Activated naive CD8-positive, alpha-beta T cell (primary cell): ENCODE results near the gene LDLRAD4.

ENCODE experiments used
- H3K27ac Mint-ChIP-seq: one replicate; pipeline ENCODE4 v1.8.0; 2021; ENCODE audit warnings: mixed read lengths
- H3K27me3 Mint-ChIP-seq: one replicate; pipeline ENCODE4 v1.8.0; 2021; ENCODE audit warnings: mixed read lengths
- H3K36me3 Mint-ChIP-seq: one replicate; pipeline ENCODE4 v1.8.0; 2021; ENCODE audit warnings: mixed read lengths
- H3K4me1 Mint-ChIP-seq: one replicate; pipeline ENCODE4 v1.8.0; 2021; ENCODE audit warnings: low read depth, mixed read lengths
- H3K4me3 Mint-ChIP-seq: one replicate; pipeline ENCODE4 v1.8.0; 2021; ENCODE audit warnings: mild to moderate bottlenecking, mixed read lengths
- H3K9me3 Mint-ChIP-seq: one replicate; pipeline ENCODE4 v1.8.0; 2021; ENCODE audit warnings: low read depth, mixed read lengths

LDLRAD4 gene

DNA sequence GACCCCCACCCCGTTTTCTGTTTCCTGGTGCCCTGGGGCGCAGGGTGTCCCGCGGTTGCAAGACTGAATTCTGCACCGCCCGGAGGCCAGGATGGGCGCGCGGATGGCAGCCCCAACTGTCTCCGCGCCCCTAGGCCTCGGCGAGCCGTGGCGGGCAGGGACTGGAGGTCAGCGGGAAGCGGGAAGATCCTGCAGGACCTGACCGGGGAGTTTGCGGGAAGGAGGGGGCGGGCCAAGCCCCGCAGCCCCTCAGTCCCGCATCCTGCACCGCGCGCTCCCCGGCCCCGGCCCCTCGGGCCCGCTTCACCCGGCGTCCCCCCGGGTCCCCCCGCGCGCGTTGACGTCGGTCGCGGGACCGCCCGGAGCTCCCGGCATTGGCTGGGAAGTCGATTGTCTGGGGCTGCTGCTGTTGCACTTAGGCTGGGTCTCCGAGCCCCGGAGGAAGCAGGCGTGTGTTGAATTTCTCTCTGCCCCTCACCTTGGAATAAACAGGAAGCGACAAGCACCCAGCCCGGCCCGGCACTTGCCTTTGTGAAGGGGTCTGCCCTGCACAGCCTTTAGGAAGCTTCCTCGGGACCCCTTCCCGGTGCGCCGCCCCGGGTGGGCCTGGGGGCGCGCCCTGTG is at the start of gene LDLRAD4:
LDLRAD4 (plus strand) TSS at position 393 of the 624 bp plus-strand sequence.
- H3K27ac Mint-ChIP-seq, result peak within 1 kb of the TSS; percentile 65
- peaks cover 2% of the 10 kb centered on the region for H3K27me3 Mint-ChIP-seq
- H3K9me3 Mint-ChIP-seq, result no peaks in the 10 kb centered on the region
- H3K4me3 Mint-ChIP-seq, result peak within 1 kb of the TSS; percentile 81
- peaks cover 3% of the 10 kb centered on the region for H3K36me3 Mint-ChIP-seq
- peaks cover 46% of the 10 kb centered on the region for H3K4me1 Mint-ChIP-seq

DNA sequence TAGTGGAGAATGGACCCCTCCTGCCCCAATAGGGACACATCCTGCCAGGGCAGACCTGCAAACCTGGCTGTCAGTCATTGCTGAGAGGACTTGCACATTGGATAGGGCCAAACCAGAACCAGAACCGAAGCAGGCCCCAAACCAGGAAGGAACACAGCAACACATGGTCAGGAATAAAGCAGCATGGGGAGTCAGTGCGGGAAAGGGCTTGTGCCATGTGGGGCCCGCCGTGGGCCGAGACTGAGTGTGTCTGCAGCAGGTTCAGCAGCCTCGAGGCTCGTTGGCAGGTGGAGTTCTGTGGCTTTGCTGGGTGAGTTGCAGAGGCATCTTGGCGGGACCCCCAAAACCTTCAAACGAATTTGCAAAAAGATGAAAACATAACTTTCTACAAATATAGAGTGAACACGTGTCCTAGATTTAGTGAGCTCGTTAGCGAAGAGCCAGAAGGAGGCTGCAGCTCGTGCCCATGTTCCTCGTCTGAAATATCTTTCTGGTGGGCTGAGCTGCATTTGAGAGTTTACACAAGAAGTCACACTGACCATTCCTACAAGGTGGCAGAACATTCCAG is 44.9 kb upstream of the LDLRAD4 start:
- Mint-ChIP-seq H3K36me3 (no peaks in the 10 kb centered on the region), H3K9me3 (no peaks in the 10 kb centered on the region), H3K4me1 (peaks cover 8% of the 10 kb centered on the region), H3K27ac (no peak overlapping the region), H3K4me3 (no peak overlapping the region), H3K27me3 (no peaks in the 10 kb centered on the region)

DNA sequence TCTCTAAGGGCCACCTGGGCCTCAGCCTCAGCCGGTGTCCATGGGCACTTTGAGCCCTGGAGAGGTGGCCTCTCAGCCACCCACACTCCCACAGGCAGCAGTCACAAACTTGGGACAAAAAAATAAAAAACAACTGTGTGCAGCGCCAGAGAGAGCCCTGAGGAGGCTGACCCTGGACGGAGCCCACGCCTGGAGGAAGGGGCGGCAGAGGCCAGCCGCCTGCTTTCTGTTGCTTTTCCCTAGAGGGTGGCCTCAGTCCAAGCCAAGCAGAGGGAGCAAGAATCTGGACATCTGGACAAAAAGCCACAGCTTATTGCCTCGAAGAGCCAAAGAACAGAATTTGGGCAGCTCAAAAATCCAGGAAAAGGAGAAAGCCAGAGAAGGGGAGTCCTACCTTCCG is 43.3 kb upstream of the LDLRAD4 start:
- H3K4me1 Mint-ChIP-seq, result peaks cover 10% of the 10 kb centered on the region

DNA sequence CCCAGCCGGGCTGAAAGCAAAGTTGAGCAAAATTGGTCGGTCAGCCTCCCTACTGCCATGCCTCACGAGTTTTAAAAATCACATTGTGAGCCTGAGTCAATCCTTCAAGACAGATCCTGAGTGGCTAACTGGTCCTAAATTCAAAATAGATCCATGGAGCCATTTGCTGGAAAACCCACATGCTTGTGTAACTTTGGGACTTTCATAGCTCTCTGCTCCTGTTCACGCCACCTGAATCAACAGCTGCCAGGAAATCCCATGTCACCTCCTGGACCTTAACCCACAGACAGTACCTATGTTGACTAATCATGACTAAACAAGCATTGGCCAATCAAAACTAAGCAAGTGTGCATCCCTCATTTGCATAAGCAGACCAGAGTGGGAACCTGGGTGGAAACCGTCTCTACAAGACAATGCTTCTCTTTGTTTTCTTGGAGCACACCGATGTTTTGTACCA is 42.8 kb upstream of the LDLRAD4 start:
- Mint-ChIP-seq H3K27ac (no peak overlapping the region), H3K4me1 (peaks cover 10% of the 10 kb centered on the region), H3K9me3 (no peaks in the 10 kb centered on the region), H3K36me3 (no peaks in the 10 kb centered on the region), H3K27me3 (no peaks in the 10 kb centered on the region), H3K4me3 (no peak overlapping the region)

More for the DNA sequence above, 43.3 kb upstream of the LDLRAD4 start:
- Mint-ChIP-seq H3K9me3 (no peaks in the 10 kb centered on the region), H3K4me3 (no peak overlapping the region), H3K27me3 (no peaks in the 10 kb centered on the region), H3K36me3 (no peaks in the 10 kb centered on the region), H3K27ac (no peak overlapping the region)

DNA sequence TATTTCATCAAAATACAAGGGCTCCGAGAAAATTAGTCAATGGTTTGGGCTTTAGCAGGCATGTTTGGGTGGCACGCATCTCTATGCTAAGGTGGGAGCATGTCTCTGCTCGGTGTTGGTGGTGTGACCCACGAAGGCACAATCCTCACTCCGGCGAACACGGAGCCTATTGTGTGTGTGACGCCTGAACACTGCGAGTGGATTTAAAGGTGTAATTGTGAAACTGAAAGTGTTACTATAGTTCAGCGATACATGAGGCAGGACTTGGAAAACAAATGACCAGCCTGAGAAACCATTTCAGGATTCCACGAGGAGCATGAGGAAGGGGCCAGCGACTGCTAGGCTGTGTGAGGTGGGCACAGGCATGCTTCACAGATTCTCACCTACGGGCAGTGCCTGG is 41.7 kb upstream of the LDLRAD4 start:
- Mint-ChIP-seq H3K27me3 (no peaks in the 10 kb centered on the region), H3K9me3 (no peaks in the 10 kb centered on the region), H3K27ac (no peak overlapping the region)

DNA sequence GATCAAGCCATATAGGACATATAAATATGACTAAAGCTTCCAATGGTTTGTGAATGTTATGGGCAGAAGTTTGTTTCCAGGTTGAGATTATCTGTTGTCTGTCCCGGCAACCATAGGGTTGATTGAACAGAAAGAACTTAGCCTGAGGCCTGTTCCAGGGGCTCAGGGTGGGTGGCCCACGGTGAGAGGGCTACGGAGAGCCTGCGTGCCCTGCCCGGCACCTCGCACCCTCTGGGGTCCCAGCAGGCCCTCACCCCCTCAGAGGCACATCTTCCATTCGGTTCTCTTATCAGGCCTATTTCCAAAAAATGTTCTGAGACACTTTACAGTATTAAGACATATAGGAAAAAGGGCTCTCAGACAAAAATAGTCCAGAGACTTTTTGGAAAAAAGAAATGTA is 40.4 kb upstream of the LDLRAD4 start:
- Mint-ChIP-seq H3K27me3 (no peaks in the 10 kb centered on the region), H3K9me3 (no peaks in the 10 kb centered on the region), H3K36me3 (no peaks in the 10 kb centered on the region), H3K4me3 (no peak overlapping the region), H3K27ac (no peak overlapping the region), H3K4me1 (peaks cover 10% of the 10 kb centered on the region)

More for the DNA sequence above, 41.7 kb upstream of the LDLRAD4 start:
- Mint-ChIP-seq H3K36me3 (no peaks in the 10 kb centered on the region), H3K4me1 (peaks cover 10% of the 10 kb centered on the region), H3K4me3 (no peak overlapping the region)

DNA sequence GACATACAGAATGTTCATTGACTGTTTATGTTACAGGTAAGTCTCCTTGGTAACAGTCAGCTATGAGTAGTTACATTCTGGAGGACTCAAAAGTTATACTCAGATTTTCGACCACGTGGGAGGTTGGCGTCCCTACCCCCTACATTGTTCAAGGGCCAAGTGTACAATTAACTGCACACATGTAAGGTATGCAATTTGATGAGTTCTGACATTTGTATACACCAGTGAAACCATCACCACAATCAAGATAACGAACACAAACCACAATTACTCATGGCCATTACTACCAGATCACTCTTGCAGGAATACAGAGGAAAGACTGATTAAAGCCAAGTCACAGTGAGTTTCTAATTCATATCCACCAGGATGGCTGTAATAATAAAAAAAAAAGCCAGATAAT is 39.6 kb upstream of the LDLRAD4 start:
- Mint-ChIP-seq H3K4me3 (no peak overlapping the region), H3K9me3 (no peaks in the 10 kb centered on the region), H3K27ac (no peak overlapping the region), H3K4me1 (peaks cover 4% of the 10 kb centered on the region), H3K36me3 (no peaks in the 10 kb centered on the region), H3K27me3 (no peaks in the 10 kb centered on the region)

DNA sequence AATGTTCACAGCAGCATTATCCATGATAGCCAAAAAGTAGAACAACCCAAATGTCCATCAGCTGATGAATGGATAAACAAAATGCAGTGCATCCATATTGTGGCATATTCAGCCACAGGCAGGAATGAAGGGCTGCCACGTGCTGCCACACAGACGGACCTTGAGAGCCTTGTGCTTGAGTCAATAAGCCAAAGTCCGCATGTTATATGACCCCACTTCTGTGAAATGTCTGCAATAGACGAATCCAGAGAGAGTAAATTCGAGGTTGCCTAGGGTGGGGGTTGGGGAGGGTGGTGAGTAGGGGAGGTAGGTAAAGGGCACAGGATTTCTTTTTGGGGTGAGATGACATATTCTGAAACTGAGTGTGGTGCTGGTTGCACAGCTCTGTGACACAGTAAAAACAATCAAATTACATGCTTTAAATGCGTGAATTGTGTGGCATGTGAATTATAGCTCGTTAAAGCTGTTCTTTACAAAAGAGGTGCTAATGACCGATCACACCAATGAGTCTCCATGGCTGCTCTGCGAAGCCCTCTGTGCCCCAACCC is 38.9 kb upstream of the LDLRAD4 start:
- peaks cover 2% of the 10 kb centered on the region for H3K4me1 Mint-ChIP-seq
- H3K36me3 Mint-ChIP-seq, result no peaks in the 10 kb centered on the region
- H3K27ac Mint-ChIP-seq, result no peak overlapping the region
- no peaks in the 10 kb centered on the region for H3K9me3 Mint-ChIP-seq
- H3K4me3 Mint-ChIP-seq, result no peak overlapping the region
- H3K27me3 Mint-ChIP-seq, result no peaks in the 10 kb centered on the region

DNA sequence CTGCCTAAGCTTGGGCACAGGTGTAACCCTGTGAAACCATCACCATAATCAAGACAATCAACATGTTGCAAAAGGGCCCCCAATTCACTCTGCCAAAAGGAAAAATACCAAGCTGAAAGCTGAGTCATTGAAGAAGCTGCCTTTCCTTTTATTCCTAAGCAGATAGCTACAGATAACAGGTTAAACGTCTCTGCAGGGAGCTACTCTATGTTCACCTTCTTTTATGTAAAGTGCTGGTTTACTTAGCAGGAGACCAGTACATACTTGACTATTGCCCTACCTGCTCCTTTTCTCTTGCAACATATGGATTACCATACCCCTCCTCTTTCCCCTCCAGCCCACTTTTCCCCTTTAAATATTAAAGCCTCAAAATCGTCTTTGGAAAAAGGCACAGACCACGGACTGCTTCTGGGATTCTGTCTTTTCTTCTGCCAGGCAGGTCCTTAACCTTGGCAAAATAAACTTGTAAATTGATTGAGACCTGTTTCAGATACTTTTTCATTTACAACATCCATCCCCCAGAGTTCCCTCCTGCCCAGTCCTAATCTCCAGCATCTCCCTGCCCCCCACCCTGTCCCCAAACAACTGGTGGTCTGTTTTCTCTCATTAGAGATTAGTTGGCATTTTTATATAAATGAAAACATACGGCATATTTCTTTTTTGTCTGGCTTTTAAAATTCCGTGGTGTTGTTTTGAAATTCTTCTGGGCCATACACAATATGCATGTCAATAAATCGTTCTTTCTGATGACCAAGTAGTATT is 37.8 kb upstream of the LDLRAD4 start:
- Mint-ChIP-seq H3K4me3 (no peak overlapping the region), H3K9me3 (no peaks in the 10 kb centered on the region), H3K4me1 (peaks cover 2% of the 10 kb centered on the region), H3K36me3 (no peaks in the 10 kb centered on the region), H3K27ac (no peak overlapping the region), H3K27me3 (no peaks in the 10 kb centered on the region)

DNA sequence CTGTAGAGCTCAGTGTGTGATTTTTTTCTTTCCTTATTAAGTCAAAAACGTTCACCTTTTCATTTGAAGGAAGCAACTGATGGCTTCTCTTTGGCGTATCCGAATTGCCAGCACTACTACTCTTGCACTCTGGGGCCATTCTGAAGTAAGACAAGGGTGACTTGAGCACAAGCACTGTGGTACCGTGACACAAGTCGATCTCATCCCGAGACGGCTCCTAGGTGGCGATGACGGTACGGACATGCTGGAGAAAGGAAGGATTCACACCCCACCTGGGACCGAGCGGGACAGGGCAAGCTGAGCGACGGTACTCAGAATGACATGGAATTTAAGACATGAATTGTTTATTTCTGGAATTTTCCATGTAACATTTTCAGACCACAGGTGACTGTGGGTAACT is 36.8 kb upstream of the LDLRAD4 start:
- Mint-ChIP-seq H3K4me1 (peaks cover 2% of the 10 kb centered on the region), H3K9me3 (no peaks in the 10 kb centered on the region), H3K36me3 (no peaks in the 10 kb centered on the region), H3K27me3 (no peaks in the 10 kb centered on the region), H3K27ac (no peak overlapping the region), H3K4me3 (no peak overlapping the region)

DNA sequence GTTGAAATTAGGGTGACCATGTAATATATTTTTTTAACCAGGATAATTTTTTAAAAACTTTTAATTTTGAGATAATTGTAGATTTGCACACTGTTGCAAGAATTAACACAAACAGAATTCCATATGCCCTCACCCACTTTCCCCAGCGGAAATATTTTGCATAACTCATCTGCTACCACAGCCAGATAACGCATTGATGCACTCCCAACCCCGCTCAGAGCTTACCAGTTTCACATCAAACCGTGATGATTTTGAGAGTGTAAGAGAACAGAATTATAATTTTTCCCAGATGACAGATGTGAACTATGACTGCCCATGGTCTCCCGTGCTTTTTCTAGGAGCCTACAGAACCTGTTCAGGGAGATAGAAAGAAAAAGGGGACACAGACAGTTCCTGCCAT is 35.2 kb upstream of the LDLRAD4 start:
- H3K4me1 Mint-ChIP-seq, result peaks cover 2% of the 10 kb centered on the region
- H3K4me3 Mint-ChIP-seq, result no peak overlapping the region
- no peaks in the 10 kb centered on the region for H3K27me3 Mint-ChIP-seq
- H3K27ac Mint-ChIP-seq, result no peak overlapping the region
- no peaks in the 10 kb centered on the region for H3K9me3 Mint-ChIP-seq
- no peaks in the 10 kb centered on the region for H3K36me3 Mint-ChIP-seq

DNA sequence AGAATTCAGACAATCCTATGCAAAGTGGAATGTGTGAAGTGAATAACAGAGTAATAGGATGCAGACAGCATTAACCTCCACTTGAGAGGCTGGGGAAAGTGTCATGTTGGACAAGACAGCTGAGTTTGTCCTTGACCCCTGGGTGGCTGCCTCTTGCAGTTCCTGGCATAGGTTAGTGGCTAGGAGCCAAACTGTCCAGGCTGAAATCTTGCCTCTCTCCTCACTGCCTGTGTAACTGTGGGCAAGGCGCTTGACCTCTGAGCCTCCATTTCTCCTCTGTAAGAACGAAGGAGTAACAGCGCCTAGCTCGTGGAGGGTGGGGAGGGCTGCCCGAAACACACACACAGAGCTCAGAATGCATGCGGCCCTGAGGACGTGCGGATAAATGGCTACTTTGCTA is 34.8 kb upstream of the LDLRAD4 start:
- Mint-ChIP-seq H3K4me1 (peaks cover 1% of the 10 kb centered on the region), H3K27me3 (no peaks in the 10 kb centered on the region), H3K9me3 (no peaks in the 10 kb centered on the region), H3K36me3 (no peaks in the 10 kb centered on the region), H3K27ac (no peak overlapping the region), H3K4me3 (no peak overlapping the region)

DNA sequence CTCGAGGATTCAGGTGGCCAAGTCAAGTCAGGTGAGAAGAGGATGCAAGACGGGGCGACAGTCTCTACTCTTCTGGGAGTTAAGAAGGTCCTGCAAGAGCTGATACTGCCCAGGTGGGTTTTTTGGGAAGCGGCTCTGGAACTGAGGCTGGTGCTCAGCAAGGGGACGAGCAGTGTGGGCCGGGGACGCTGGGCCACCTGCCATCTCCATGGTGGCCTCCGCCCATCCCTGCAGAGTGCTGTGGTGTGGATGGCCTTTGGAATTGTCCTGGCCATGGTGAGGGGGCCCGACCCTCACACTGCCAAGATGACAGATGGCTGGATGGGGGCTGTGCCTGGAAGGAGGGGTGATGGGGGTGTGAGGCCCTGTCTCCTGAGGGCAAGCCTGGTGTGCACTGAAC is 34.2 kb upstream of the LDLRAD4 start:
- no peak overlapping the region for H3K27ac Mint-ChIP-seq
- no peak overlapping the region for H3K4me3 Mint-ChIP-seq
- no peaks in the 10 kb centered on the region for H3K4me1 Mint-ChIP-seq
- H3K36me3 Mint-ChIP-seq, result no peaks in the 10 kb centered on the region
- H3K9me3 Mint-ChIP-seq, result no peaks in the 10 kb centered on the region
- no peaks in the 10 kb centered on the region for H3K27me3 Mint-ChIP-seq

DNA sequence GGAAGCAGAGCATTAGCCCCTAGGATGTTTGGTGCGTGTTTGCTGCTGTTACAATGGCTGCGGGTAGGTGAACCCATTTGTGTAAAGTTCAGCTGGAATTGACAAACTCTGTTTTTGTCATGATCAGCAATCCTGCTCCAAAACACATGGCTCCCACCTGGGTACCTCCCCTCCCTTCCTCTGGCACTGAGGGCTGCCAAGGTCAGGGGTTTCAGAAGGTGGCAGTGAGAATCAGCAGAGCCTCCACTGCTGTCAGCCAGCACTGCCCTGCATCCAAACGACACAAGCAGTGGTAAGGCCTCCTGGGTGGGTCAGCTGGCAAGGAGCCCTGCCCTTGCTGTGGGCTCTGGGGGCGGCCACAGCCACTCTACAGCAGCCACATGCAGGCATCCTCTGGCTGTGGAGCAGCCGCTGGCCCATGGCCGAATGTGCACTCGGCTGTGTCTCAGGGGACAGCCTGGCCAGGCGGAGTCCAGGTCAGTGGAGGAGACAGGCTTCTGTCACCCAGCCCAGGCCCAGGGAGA is 32.8 kb upstream of the LDLRAD4 start:
- H3K36me3 Mint-ChIP-seq, result no peaks in the 10 kb centered on the region
- H3K4me1 Mint-ChIP-seq, result no peaks in the 10 kb centered on the region
- no peak overlapping the region for H3K27ac Mint-ChIP-seq
- H3K27me3 Mint-ChIP-seq, result no peaks in the 10 kb centered on the region
- no peaks in the 10 kb centered on the region for H3K9me3 Mint-ChIP-seq
- H3K4me3 Mint-ChIP-seq, result no peak overlapping the region

DNA sequence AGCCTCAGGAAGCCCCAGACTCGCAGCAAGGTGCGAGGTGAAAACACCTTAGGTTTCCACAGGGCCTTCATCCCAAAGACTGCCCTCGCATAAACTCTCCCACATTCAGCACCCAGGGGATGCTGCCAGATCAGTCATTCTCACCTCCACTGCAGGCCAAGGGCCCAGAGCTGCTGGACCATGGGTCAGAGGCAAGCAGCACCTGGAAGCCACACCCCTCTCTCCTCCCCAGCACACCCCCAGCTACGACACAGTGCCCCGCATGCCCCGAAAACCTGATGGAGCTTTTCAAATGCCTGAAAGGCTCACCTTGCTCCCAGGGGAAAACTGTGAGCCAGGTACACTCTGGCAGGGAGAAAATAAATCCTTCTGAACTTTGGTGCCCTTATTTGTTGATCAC is 31.9 kb upstream of the LDLRAD4 start:
- Mint-ChIP-seq H3K27ac (no peak overlapping the region), H3K36me3 (no peaks in the 10 kb centered on the region), H3K4me1 (no peaks in the 10 kb centered on the region), H3K4me3 (no peak overlapping the region), H3K27me3 (no peaks in the 10 kb centered on the region), H3K9me3 (no peaks in the 10 kb centered on the region)
